Fibroblast of lung (primary cell): ENCODE data around the gene KCTD19.

Experiments used
- EZH2 ChIP-seq: IDR thresholded peaks from 2 replicates; pipeline ENCODE4 v1.5.1; 2012; ENCODE audit warnings: low read length, control low read depth, mild to moderate bottlenecking; ENCODE audit errors: missing control alignments
- TF ChIP-seq, protein P1 (sequence below), 2 donors: IDR thresholded peaks in 1 of 2; conservative IDR thresholded peaks in 1 of 2; 1 replicate in 1 of 2; 2 replicates in 1 of 2; pipeline ENCODE4 v1.5.1; 2011 to 2012; ENCODE audit warnings: low read length in 2 of 2, control low read depth in 1 of 2, inconsistent platforms in 1 of 2, low read depth in 1 of 2, mild to moderate bottlenecking in 1 of 2

DNA sequence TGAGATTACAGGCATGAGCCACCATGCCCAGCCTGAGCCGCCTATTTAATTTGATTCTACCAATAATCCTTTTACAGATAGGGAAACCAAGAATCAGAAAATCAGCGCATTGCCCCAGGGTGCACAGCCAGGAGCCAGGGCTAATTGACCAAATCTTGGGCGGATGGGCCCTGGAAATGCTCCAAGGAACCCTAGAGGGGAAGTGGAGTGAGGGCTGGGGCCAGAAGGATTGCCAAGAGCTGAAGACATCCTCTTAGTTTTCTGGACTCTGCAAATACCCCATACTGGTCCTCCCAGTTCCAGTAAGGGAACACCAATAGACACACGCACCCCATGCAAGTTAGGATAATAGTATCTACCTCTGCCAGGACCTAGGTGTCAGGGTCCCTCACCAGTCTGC is 83.1 kb downstream of the KCTD19 start:
- TF ChIP-seq, protein P1, sequence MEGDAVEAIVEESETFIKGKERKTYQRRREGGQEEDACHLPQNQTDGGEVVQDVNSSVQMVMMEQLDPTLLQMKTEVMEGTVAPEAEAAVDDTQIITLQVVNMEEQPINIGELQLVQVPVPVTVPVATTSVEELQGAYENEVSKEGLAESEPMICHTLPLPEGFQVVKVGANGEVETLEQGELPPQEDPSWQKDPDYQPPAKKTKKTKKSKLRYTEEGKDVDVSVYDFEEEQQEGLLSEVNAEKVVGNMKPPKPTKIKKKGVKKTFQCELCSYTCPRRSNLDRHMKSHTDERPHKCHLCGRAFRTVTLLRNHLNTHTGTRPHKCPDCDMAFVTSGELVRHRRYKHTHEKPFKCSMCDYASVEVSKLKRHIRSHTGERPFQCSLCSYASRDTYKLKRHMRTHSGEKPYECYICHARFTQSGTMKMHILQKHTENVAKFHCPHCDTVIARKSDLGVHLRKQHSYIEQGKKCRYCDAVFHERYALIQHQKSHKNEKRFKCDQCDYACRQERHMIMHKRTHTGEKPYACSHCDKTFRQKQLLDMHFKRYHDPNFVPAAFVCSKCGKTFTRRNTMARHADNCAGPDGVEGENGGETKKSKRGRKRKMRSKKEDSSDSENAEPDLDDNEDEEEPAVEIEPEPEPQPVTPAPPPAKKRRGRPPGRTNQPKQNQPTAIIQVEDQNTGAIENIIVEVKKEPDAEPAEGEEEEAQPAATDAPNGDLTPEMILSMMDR (conservative IDR thresholded peaks at IDR 0.05 in 1 of 2, IDR thresholded peaks at IDR 0.05 in 1 of 2; ENCODE audit: low read depth in 1 of 2, low read length in 2 of 2), result no peak
- no peak for TF ChIP-seq EZH2
